NCI-H1105 (cell line): ENCODE results near the gene ZNF460.

Source experiments
- DNase-seq: peaks from one replicate; lab custom pipeline; 2025; lab: John Stamatoyannopoulos, UW

The ZNF460 gene

DNA sequence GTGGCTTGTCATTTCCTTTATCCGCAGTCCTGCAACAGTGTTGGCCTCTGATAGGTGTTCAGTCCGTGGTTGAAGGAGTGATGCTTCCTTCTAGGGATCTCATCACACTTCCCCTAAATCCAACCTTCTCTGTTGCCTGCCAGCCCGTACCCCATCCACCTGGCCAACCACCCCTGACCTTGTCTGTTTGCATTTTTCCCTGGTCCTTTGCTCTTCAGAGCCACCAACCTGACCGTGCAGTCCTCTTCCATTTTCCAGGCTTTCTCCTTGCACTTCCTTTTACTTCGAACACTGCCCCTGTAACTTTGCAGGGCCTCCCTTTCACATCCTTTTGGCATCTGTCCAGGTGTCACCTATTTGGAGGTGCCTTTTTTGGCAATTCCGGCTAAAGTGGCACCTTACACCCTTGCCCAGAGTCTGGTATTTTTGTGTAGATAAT is 696 bp downstream of the ZNF460 start:
- peak; percentile 48 for DNase-seq

- DNase-seq, result no peak
These were observed 1.8 kb downstream of the ZNF460 start for GRCh38 chr19:57282011-57282643.

- DNase-seq, result no peak
These were observed 8.1 kb downstream of the ZNF460 start for GRCh38 chr19:57288373-57288772.

GRCh38 chr19:57290970-57291369 is 10.7 kb downstream of the ZNF460 start:
- no peak for DNase-seq

DNA sequence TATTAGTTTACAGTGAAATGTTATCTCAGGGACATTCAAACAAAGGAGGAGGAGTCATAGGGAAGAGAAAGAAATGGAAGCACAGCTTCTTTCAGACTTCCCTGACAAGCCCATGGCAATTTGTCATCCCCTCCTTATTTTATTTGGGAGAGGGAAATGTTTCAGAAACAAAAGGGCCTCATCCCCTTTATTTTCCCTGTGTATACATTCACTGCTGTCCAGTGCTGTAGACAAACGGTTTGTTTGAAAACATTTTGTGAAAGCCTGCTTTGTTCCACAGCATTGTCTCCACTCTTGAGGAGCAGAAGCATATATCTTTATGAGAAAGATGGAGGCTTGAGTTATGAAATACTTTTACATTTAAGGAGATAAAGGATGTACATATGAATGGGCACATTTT is 12.3 kb downstream of the ZNF460 start:
- DNase-seq, result no peak

GRCh38 chr19:57293719-57294118 is 13.4 kb downstream of the ZNF460 start:
- DNase-seq, result no peak

- no peak for DNase-seq
These were observed 21.8 kb downstream of the ZNF460 start for GRCh38 chr19:57302020-57302465.

DNA sequence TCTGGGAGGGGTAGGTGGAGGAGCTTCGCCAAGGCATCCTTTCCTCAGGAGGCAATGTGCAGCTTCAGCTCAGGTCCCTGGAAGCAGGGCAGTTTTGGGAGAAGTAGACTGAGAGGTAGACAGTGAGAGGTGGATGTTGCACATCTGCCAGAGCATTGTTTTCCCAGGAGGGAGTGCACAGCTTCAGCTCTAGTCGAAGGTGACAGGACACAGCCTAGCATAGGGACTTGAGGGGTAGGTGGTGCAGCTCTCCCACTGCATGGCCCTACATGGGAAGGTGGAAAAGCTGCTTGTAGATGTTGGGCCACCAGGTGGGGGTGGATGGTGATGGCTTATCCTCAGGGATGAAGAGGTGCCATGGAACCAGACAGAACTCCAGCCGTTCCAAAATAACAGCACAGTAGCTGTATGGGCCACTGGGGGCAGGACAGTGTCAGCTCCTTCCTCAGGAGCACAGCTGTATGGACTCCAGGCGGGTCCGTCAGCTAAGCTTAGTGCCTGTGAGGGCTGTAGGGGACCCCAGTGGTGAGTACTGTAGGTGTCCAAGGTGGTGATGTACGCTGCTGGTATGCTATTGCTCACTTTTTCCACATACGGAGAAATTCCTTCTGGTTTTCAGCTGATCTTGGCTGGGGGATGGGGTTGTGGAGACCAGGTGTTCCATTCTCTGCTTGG is 22.6 kb downstream of the ZNF460 start:
- DNase-seq, result no peak

DNA sequence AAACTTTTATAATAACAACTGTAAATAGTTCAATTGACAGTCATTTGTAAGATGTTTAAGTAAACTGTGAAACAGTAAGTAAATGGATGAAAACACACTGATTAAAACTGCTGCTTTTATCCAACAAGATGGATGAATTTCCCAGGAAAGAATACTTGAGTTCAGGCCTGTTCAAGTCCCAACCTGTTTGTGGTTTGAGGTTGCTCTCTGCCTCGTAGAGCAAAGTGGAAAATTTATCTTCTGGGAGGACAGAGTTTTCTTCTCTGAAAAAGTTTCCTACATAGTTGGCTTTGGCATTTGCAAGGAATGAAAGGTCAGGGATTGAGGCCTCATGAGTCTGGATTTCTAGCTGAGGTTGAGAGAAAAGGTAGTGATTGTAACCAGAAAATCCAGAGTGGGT is 24.8 kb downstream of the ZNF460 start:
- no peak for DNase-seq

GRCh38 chr19:57308514-57308913 is 28.2 kb downstream of the ZNF460 start:
- DNase-seq, result no peak

DNA sequence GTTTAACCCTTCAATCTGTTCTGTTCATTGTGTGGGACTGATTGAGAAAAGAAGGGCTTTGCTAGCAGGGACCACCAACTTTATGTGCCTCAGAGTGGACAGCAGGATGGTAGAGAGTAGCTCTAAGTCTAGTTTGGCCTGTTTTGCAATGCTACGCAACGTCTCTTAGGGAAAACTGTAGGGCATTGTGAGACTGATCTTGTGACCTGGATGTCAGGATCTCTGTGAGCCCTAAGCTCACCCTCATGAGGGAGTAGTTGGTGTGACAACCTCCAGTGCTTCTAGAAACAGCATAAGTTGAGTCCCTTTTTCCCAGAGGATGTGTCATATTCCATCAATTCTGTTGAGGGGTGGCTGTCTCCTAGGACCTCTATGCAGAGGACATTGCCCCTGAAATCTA is 30.5 kb downstream of the ZNF460 start:
- DNase-seq, result no peak

DNA sequence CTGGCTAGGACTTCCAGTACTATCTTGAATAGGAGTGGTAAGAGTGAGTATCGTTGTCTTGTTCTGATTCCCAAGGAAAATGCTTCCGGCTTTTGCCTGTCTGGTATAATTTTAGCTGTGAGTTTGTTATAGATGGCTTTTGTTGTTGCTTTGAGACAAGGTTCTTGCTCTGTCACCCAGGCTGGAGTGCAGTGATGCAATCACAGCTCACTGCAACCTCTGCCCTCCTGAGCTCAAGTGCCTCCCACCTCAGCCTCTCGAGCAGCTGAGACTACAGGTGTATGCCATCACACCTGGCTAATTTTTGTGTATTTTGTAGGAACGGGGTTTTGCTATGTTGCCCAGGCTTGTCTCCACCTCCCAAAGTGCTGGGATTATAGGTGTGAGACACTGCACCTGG is 33.9 kb downstream of the ZNF460 start:
- DNase-seq, result peak; percentile 11

- no peak for DNase-seq
These were observed 37.2 kb downstream of the ZNF460 start for GRCh38 chr19:57317503-57317902.

- no peak for DNase-seq
These were observed 39.5 kb downstream of the ZNF460 start for GRCh38 chr19:57319869-57320179.

- peak; percentile 98 for DNase-seq
These were observed 40.1 kb downstream of the ZNF460 start, which contains the start of gene ZNF543 for GRCh38 chr19:57320180-57321084. ZNF543 (plus strand) TSS chr19:57320472; CDS start chr19:57320854, 382 bp downstream.

DNA sequence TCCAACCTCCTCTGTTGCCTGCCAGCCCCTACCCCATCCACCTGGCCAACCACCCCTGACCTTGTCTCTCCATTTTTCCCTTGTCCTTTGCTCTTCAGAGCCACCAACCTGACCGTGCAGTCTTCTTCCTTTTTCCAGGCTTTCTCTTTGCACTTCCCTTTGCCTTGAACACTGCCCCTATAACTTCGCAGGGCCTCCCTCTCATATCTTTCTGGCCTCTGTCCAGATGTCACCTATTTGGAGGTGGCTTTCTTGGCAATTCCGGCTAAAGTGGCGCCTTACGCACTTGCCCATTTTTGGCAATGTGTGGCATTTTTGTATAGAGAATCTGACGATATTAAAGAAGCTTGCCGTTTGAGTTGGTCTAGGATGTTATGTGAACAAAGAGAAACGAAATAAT is 40.8 kb downstream of the ZNF460 start:
- DNase-seq, result peak; percentile 9

GRCh38 chr19:57321751-57322150 is 41.5 kb downstream of the ZNF460 start:
- DNase-seq, result no peak

GRCh38 chr19:57324992-57325391 is 44.7 kb downstream of the ZNF460 start:
- no peak for DNase-seq

DNA sequence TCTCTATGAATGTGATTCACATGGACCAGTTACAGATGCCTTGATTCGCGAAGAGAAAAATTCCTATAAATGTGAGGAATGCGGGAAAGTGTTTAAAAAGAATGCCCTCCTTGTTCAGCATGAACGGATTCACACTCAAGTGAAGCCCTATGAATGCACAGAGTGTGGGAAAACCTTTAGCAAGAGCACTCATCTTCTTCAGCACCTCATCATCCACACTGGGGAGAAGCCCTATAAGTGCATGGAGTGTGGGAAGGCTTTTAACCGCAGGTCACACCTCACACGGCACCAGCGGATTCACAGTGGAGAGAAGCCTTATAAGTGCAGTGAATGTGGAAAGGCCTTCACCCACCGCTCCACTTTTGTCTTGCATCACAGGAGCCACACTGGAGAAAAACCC is 47.7 kb downstream of the ZNF460 start:
- no peak for DNase-seq

DNA sequence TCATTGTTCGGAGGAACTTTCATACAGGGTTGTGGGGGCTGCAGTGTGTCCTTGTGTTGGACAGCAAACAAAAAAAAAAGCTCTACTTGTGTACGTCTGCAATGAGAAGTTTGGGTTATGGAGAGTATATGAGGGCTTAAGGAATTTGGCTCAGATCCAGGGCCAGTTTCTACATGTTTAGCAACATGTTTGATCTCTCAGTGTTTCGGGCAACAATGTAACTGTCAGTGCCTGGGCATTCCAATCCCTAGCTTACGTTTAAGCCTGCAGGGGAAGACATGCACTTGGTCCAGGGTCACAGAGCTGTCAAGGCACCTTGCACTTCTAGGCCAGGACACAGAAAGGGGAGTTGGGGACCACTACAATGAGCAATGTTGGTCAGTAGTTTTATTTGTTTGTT is 53.9 kb downstream of the ZNF460 start:
- DNase-seq, result no peak

- DNase-seq, result no peak
These were observed 58.6 kb downstream of the ZNF460 start for GRCh38 chr19:57338877-57339276.

GRCh38 chr19:57342582-57342981 is 62.3 kb downstream of the ZNF460 start:
- DNase-seq, result no peak
